Measurements from ENCODE around the gene RGCC.
"Not testable (repeated sequence)": the region's sequence is repeated elsewhere in the genome, so short reads cannot be mapped to it uniquely, and the experiment has no call there.

The RGCC gene

DNA sequence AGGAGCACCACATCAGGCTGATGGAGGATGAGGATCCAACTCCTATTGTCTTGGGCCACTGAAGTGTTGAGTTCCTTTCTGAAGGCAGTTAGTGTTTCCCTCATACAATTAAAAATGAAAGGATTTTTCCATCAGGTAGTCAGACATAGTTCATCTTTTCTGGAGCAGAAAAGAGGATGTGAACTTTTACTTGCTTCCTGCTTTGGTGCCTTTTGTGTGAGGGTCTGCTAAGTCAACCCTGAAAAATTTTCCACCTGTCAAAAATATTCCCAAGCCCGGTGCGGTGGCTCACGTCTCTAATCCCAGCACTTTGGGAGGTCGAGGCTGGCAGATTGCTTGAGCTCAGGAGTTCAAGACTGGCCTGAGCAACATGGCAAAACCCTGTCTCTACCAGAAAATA lies 43.9 kb downstream of the RGCC start:
- H3K4me1 ChIP-seq (ENCODE audit: control insufficient read depth, insufficient read depth, low read length), result 0 out of 2 replicates have a peak, but pooled peaks cover 1% of the 10 kb centered on the region
- no CpG with 5 or more reads among the region's 4 CpGs for WGBS (ENCODE audit: insufficient coverage, insufficient read length)
- DNase-seq (ENCODE audit: low read depth, low spot score), result no peak
- H3K4me3 ChIP-seq (ENCODE audit: low read length), result no peak overlapping the region
- no peaks in the 10 kb centered on the region for H3K36me3 ChIP-seq (ENCODE audit: control insufficient read depth, insufficient read depth, low read length)
- no peaks in the 10 kb centered on the region for H3K9me3 ChIP-seq (ENCODE audit: control insufficient read depth, insufficient read depth, low read length)
- no peak overlapping the region for H3K27ac ChIP-seq (ENCODE audit: low read length)
- H3K27me3 ChIP-seq (ENCODE audit: control insufficient read depth, insufficient read depth, low read length), result no peaks in the 10 kb centered on the region

DNA sequence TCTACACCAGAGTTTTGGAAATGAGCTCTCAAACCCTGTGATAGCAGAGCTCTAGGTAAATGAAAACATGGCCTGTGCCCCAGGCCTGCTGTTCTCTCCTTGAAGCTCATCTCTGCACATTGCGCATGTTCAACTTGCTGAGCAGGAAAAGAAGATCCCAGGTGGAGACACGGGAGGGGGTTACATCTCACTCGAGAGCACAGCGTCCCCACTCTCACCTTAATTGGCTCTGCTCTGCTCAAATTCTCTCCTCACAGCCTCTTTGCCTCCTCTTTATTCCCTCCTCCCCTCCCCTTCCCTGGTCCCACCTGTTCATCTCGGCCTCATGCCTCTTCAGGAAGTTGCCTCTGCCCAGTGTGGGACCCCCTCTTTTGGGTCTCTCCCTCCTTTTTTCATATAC lies 44.7 kb downstream of the RGCC start:
- Histone ChIP-seq H3K36me3 (ENCODE audit: control insufficient read depth, insufficient read depth, low read length) (no peaks in the 10 kb centered on the region), H3K27ac (ENCODE audit: low read length) (no peak overlapping the region), H3K4me1 (ENCODE audit: control insufficient read depth, insufficient read depth, low read length) (0 out of 2 replicates have a peak, but pooled peaks cover 1% of the 10 kb centered on the region), H3K4me3 (ENCODE audit: low read length) (no peak overlapping the region), H3K9me3 (ENCODE audit: control insufficient read depth, insufficient read depth, low read length) (no peaks in the 10 kb centered on the region), H3K27me3 (ENCODE audit: control insufficient read depth, insufficient read depth, low read length) (no peaks in the 10 kb centered on the region)
- no CpG with 5 or more reads among the region's 5 CpGs for WGBS (ENCODE audit: insufficient coverage, insufficient read length)
- no peak for DNase-seq (ENCODE audit: low read depth, low spot score)

DNA sequence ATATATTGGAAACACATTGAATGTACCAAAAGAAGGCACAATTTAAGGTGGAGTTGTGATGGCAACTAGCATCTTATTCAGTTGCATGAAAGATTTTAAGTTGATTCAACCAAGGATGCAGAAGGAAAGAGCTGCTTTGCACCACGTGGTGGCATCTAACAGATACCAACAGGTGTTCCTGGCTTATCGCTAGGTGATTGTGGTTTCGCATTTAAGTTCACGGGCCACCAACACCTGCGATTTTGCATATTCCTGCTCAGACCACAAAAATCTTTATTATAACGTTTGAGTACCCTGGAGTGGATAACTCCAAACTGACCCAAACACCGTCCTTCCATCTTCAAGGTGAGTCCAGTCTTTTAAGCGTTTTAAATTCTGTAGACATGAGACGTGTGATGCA lies 45.3 kb downstream of the RGCC start:
- DNase-seq (ENCODE audit: low read depth, low spot score), result no peak
- no peak overlapping the region for H3K4me3 ChIP-seq (ENCODE audit: low read length)
- no CpG with 5 or more reads among the region's 9 CpGs for WGBS (ENCODE audit: insufficient coverage, insufficient read length)
- H3K4me1 ChIP-seq (ENCODE audit: control insufficient read depth, insufficient read depth, low read length), result 0 out of 2 replicates have a peak, but pooled peaks cover 1% of the 10 kb centered on the region
- H3K9me3 ChIP-seq (ENCODE audit: control insufficient read depth, insufficient read depth, low read length), result no peaks in the 10 kb centered on the region
- H3K27ac ChIP-seq (ENCODE audit: low read length), result no peak overlapping the region
- H3K27me3 ChIP-seq (ENCODE audit: control insufficient read depth, insufficient read depth, low read length), result no peaks in the 10 kb centered on the region
- H3K36me3 ChIP-seq (ENCODE audit: control insufficient read depth, insufficient read depth, low read length), result no peaks in the 10 kb centered on the region

DNA sequence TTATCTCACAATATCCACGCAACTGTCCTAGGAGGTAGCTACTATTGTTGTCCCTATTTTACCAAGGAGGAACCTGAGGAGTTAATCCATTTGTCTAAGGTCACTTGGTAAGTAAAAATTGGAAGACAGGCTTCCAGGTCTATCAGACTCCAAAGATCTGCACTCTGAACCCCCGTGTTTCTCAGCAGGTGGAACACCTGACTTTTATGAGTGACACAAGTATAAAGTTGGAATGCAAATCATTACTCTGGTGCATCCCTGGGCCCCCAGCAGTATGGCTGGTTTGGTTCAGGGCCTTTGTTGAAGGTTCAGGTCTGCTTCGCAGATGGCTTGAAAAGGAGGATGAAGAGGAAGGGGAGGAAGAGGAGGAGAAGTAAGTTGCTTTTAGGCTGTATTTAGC lies 46.0 kb downstream of the RGCC start:
- 0 out of 2 replicates have a peak, but pooled peaks cover 1% of the 10 kb centered on the region for H3K4me1 ChIP-seq (ENCODE audit: control insufficient read depth, insufficient read depth, low read length)

DNA sequence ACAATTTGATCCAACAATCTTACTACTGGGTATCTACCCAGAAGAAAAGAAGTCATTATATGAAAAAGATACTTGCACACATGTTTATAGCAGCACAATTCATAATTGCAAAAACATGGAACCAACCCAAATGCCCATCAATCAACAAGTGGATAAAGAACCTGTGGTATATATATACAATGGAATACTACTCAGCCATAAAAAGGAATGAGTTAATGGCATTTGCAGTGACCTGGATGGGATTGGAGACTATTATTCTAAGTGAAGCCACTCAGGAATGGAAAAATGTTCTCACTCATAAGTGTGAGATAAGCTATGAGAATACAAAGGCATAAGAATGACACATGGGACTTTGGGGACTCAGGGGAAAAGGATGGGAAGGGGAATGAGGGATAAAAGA lies 47.3 kb downstream of the RGCC start:
- H3K27ac ChIP-seq (ENCODE audit: low read length); H3K4me3 ChIP-seq (ENCODE audit: low read length); H3K27me3 ChIP-seq (ENCODE audit: control insufficient read depth, insufficient read depth, low read length): not testable (repeated sequence)

More for the DNA sequence above, 46.0 kb downstream of the RGCC start:
- Histone ChIP-seq H3K27ac (ENCODE audit: low read length) (no peak overlapping the region), H3K36me3 (ENCODE audit: control insufficient read depth, insufficient read depth, low read length) (no peaks in the 10 kb centered on the region), H3K27me3 (ENCODE audit: control insufficient read depth, insufficient read depth, low read length) (no peaks in the 10 kb centered on the region), H3K9me3 (ENCODE audit: control insufficient read depth, insufficient read depth, low read length) (no peaks in the 10 kb centered on the region), H3K4me3 (ENCODE audit: low read length) (no peak overlapping the region)
- no CpG with 5 or more reads among the region's 3 CpGs for WGBS (ENCODE audit: insufficient coverage, insufficient read length)
- DNase-seq (ENCODE audit: low read depth, low spot score), result no peak

DNA sequence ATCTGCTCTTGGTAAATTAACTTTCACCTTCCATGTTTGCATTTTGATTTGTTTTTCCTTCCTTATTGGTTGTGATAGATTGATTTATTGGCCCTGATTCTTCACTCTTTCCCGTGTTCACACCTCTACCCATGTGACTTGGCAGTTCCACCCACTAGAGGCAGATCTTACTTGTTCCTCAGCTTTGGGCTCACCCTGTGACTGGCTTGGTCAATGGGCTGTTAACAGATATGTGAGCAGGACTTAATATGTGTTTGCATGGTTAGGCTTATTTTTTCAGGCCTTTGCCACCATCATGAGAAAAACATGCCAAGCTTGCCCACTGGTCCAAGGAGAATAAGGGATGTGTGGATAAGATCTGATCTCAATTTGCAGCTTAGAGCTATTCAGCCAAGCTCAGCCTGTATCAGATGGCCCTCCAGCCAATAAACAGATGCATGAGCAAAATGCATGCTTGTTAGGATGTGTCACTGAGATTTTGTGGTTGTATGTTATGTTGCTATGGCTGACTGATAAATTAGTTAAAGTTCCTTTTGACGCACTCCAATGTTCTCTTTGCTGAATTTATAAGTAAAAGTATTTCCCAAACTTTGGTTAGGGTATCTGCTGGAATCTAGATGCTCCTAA lies 48.0 kb downstream of the RGCC start:
- Histone ChIP-seq H3K27me3 (ENCODE audit: control insufficient read depth, insufficient read depth, low read length) (no peaks in the 10 kb centered on the region), H3K27ac (ENCODE audit: low read length) (no peak overlapping the region), H3K4me1 (ENCODE audit: control insufficient read depth, insufficient read depth, low read length) (no peaks in the 10 kb centered on the region), H3K9me3 (ENCODE audit: control insufficient read depth, insufficient read depth, low read length) (no peaks in the 10 kb centered on the region), H3K4me3 (ENCODE audit: low read length) (no peak overlapping the region), H3K36me3 (ENCODE audit: control insufficient read depth, insufficient read depth, low read length) (no peaks in the 10 kb centered on the region)
- no CpG with 5 or more reads among the region's 2 CpGs for WGBS (ENCODE audit: insufficient coverage, insufficient read length)
- no peak for DNase-seq (ENCODE audit: low read depth, low spot score)

More for the DNA sequence above, 47.3 kb downstream of the RGCC start:
- H3K36me3 ChIP-seq (ENCODE audit: control insufficient read depth, insufficient read depth, low read length); DNase-seq (ENCODE audit: low read depth, low spot score); H3K9me3 ChIP-seq (ENCODE audit: control insufficient read depth, insufficient read depth, low read length); H3K4me1 ChIP-seq (ENCODE audit: control insufficient read depth, insufficient read depth, low read length): not testable (repeated sequence)

DNA sequence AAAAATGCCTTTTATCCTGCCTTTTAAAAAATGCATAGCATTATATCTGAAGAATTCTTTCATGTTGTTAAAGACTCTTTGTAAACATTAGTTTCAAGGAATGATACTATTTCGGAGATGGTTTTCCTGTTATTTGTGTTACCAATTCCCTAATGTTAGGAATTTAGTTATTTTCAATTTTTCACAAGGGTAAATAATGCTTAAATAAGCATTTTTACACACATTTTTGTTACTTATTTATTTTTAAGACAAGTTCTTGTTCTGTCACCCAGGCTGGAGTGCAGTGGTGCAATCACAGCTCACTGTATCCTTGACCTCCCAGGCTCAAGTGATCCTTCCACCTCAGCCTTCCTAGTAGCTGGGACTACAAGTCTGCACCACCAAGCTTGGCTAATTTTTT lies 49.0 kb downstream of the RGCC start:
- no peaks in the 10 kb centered on the region for H3K9me3 ChIP-seq (ENCODE audit: control insufficient read depth, insufficient read depth, low read length)
- no peaks in the 10 kb centered on the region for H3K27me3 ChIP-seq (ENCODE audit: control insufficient read depth, insufficient read depth, low read length)
- WGBS (ENCODE audit: insufficient coverage, insufficient read length), result no CpG with 5 or more reads among the region's 1 CpG
- no peaks in the 10 kb centered on the region for H3K36me3 ChIP-seq (ENCODE audit: control insufficient read depth, insufficient read depth, low read length)
- H3K4me3 ChIP-seq (ENCODE audit: low read length), result no peak overlapping the region
- no peak for DNase-seq (ENCODE audit: low read depth, low spot score)
- H3K4me1 ChIP-seq (ENCODE audit: control insufficient read depth, insufficient read depth, low read length), result no peaks in the 10 kb centered on the region
- no peak overlapping the region for H3K27ac ChIP-seq (ENCODE audit: low read length)

DNA sequence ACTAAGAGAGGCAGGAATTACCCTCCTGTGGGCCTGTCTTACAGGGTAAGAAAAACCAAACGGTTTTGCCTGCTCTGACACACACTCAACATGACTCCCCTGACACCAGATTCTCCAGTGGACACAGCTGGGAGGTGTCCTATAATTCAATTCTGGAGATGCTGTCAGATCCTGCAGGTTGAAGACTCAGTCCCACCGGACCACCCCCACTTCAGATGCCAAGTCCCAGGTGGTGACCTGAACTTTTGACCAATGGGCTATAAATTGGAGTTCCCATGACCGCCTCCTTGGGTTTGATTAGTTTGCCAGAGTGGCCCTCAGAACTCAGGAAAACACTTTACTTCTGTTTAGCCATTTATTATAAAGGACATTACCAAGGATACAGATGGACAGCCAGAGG lies 52.6 kb downstream of the RGCC start:
- H3K4me1 ChIP-seq (ENCODE audit: control insufficient read depth, insufficient read depth, low read length), result no peaks in the 10 kb centered on the region
- H3K4me3 ChIP-seq (ENCODE audit: low read length), result no peak overlapping the region
- H3K36me3 ChIP-seq (ENCODE audit: control insufficient read depth, insufficient read depth, low read length), result no peaks in the 10 kb centered on the region
- no peaks in the 10 kb centered on the region for H3K9me3 ChIP-seq (ENCODE audit: control insufficient read depth, insufficient read depth, low read length)
- no peak overlapping the region for H3K27ac ChIP-seq (ENCODE audit: low read length)
- no peaks in the 10 kb centered on the region for H3K27me3 ChIP-seq (ENCODE audit: control insufficient read depth, insufficient read depth, low read length)
- no CpG with 5 or more reads among the region's 3 CpGs for WGBS (ENCODE audit: insufficient coverage, insufficient read length)
- no peak for DNase-seq (ENCODE audit: low read depth, low spot score)

DNA sequence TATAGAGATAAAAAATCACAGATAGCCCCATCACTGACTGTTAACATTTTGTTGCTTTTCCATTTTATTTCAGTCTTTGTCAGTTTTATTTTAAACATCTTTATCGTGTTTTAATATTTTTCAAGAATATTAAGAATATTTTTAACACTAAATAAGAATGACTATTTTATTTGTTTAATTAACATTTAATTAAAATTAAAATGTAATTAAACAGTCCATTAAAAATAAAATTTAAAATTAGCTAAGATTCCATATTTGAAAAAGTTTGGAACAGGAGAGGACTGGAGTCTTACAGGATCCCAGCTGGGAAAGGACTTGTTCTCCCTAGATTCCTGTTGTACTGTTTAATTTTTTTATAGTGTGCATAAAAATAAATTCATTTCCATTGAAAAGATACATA lies 54.5 kb downstream of the RGCC start:
- Histone ChIP-seq H3K9me3 (ENCODE audit: control insufficient read depth, insufficient read depth, low read length) (no peaks in the 10 kb centered on the region), H3K4me1 (ENCODE audit: control insufficient read depth, insufficient read depth, low read length) (no peaks in the 10 kb centered on the region), H3K4me3 (ENCODE audit: low read length) (no peak overlapping the region), H3K27me3 (ENCODE audit: control insufficient read depth, insufficient read depth, low read length) (no peaks in the 10 kb centered on the region), H3K36me3 (ENCODE audit: control insufficient read depth, insufficient read depth, low read length) (no peaks in the 10 kb centered on the region), H3K27ac (ENCODE audit: low read length) (no peak overlapping the region)
- whole genome bisulfite sequencing (ENCODE audit: insufficient coverage, insufficient read length), result no CpG with 5 or more reads among the region's 1 CpG
- DNase-seq (ENCODE audit: low read depth, low spot score), result no peak

DNA sequence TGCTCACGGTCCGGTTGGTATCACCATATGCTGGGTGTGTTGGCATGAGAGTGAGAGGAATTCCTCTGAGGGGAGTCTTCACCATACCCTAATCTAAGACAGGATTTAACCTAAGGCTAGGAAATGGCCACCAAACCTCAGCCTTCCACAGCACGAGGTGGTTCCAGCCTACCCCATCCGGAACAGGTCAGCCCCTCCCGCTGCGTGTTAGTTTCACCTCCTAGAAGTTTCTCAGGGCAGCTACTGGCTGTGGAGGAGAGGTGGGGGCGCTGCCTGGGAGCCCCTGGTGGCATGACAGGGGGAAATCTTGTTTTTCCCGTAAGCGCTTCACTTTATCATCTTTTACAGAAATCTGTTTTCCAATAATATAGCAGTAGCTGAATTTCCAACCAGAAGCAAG lies 55.1 kb downstream of the RGCC start:
- no CpG with 5 or more reads among the region's 9 CpGs for WGBS (ENCODE audit: insufficient coverage, insufficient read length)
- no peak for DNase-seq (ENCODE audit: low read depth, low spot score)
- no peak overlapping the region for H3K27ac ChIP-seq (ENCODE audit: low read length)

DNA sequence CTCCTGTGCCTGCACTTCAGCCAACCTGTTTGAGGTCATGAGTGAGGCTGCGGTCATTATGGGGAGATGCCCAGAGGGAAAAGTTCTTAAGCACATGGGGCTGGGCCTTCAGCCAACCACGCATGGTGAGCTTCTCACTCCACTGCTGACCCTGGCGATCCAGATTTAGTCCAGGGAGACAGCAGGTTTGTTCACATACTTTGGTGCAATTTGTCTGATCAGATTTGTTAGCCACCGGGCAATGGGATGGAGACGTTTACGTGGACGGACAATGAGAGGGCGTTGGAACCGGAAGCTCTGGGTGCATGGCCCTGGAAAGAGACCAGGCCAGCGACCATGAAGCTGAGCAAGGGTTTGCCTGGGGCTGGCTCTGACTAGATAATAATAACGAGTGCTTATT lies 56.2 kb downstream of the RGCC start:
- Histone ChIP-seq H3K27me3 (ENCODE audit: control insufficient read depth, insufficient read depth, low read length) (no peaks in the 10 kb centered on the region), H3K27ac (ENCODE audit: low read length) (no peak overlapping the region), H3K4me3 (ENCODE audit: low read length) (no peak overlapping the region), H3K4me1 (ENCODE audit: control insufficient read depth, insufficient read depth, low read length) (no peaks in the 10 kb centered on the region), H3K9me3 (ENCODE audit: control insufficient read depth, insufficient read depth, low read length) (no peaks in the 10 kb centered on the region), H3K36me3 (ENCODE audit: control insufficient read depth, insufficient read depth, low read length) (no peaks in the 10 kb centered on the region)
- no CpG with 5 or more reads among the region's 11 CpGs for WGBS (ENCODE audit: insufficient coverage, insufficient read length)
- DNase-seq (ENCODE audit: low read depth, low spot score), result no peak

More for the DNA sequence above, 55.1 kb downstream of the RGCC start:
- H3K36me3 ChIP-seq (ENCODE audit: control insufficient read depth, insufficient read depth, low read length), result no peaks in the 10 kb centered on the region
- no peak overlapping the region for H3K4me3 ChIP-seq (ENCODE audit: low read length)
- H3K27me3 ChIP-seq (ENCODE audit: control insufficient read depth, insufficient read depth, low read length), result no peaks in the 10 kb centered on the region
- H3K9me3 ChIP-seq (ENCODE audit: control insufficient read depth, insufficient read depth, low read length), result no peaks in the 10 kb centered on the region
- H3K4me1 ChIP-seq (ENCODE audit: control insufficient read depth, insufficient read depth, low read length), result no peaks in the 10 kb centered on the region
